MCF 10A (cell line): ENCODE data around the gene KDM4C. TPM values are rescaled to one million over a fixed set of nuclear protein-coding genes. Genes with fewer than 3 reads are reported as not detected.
A peak's percentile ranks its signal among the peaks of the same experiment; 100 is the strongest.

Source experiments
- BruUV-seq: library from RNA; stranded (reverse); fragments of 400-500 nt; replicated peaks from 2 replicates; lab custom pipeline; 2021; lab: Mats Ljungman, UMichigan
- CTCF ChIA-PET: fragments of 300-600 bp; sonication (Branson Sonifier 250); formaldehyde crosslinking; extraction: SDS; loops from one replicate; lab custom pipeline; 2021; ENCODE audit warnings: antibody characterized with exemption, inconsistent platforms; lab: Yijun Ruan, JAX
- POLR2A ChIA-PET: fragments of 300-600, 350-650 bp; sonication (Branson Sonifier 250); formaldehyde crosslinking; extraction: SDS; loops from one replicate; lab custom pipeline; 2020; ENCODE audit warnings: antibody characterized with exemption, inconsistent platforms; lab: Yijun Ruan, JAX
- DNase-seq: peaks from one replicate; pipeline ENCODE4 v3.0.0-alpha.2; 2018; ENCODE audit not compliant: unreplicated experiment
- H3K27ac Mint-ChIP-seq: one replicate; pipeline ENCODE4 v1.8.0; 2022; ENCODE audit warnings: mild to moderate bottlenecking, low read depth, mixed read lengths; ENCODE audit not compliant: unreplicated experiment
- H3K27me3 Mint-ChIP-seq: one replicate; pipeline ENCODE4 v1.8.0; 2022; ENCODE audit warnings: mixed read lengths; ENCODE audit not compliant: insufficient read depth, unreplicated experiment
- H3K36me3 Mint-ChIP-seq: one replicate; pipeline ENCODE4 v1.8.0; 2022; ENCODE audit warnings: mild to moderate bottlenecking, moderate library complexity, mixed read lengths; ENCODE audit not compliant: insufficient read depth, unreplicated experiment
- H3K4me1 Mint-ChIP-seq: one replicate; pipeline ENCODE4 v1.8.0; 2022; ENCODE audit warnings: mixed read lengths; ENCODE audit not compliant: insufficient read depth, unreplicated experiment
- H3K4me3 Mint-ChIP-seq: one replicate; pipeline ENCODE4 v1.8.0; 2022; ENCODE audit warnings: mild to moderate bottlenecking, moderate library complexity, mixed read lengths; ENCODE audit not compliant: unreplicated experiment
- H3K9me3 Mint-ChIP-seq: one replicate; pipeline ENCODE4 v1.8.0; 2022; ENCODE audit warnings: mixed read lengths; ENCODE audit not compliant: unreplicated experiment
- CTCF ChIP-seq: fragments of 200-600 bp; IDR thresholded peaks from one replicate; pipeline ENCODE4 v1.8.0; 2022; ENCODE audit warnings: antibody characterized with exemption, mild to moderate bottlenecking; ENCODE audit not compliant: unreplicated experiment
- intact Hi-C: fragments of 100-400 bp; cut with micrococcal nuclease; formaldehyde crosslinking; loops from 2 replicates; pipeline ENCODE4 v1.14.1; 2022
- total RNA-seq: library from RNA; stranded (reverse); gene quantifications from 2 replicates; pipeline ENCODE4 v1.2.3, GENCODE V29; 2022

KDM4C gene
- total RNA-seq, 1 experiment from 2014 or later = 29.5 TPM

GRCh38 chr9:7097040-7097715 is 339.4 kb downstream of the KDM4C start:
- ChIA-PET POLR2A (no interaction called here), CTCF (interaction anchor here (0.6 to 2.0 kb wide), 4 partner anchors 21 to 581 kb away, joined by 3 to 6 read pairs (median 4); no protein-coding TSS in a partner anchor)
- Mint-ChIP-seq H3K27ac (no peak overlapping the region), H3K4me3 (no peak overlapping the region), H3K36me3 (peaks cover 18% of the 10 kb centered on the region), H3K9me3 (peaks cover 3% of the 10 kb centered on the region), H3K27me3 (no peaks in the 10 kb centered on the region), H3K4me1 (peaks cover 21% of the 10 kb centered on the region)
- BruUV-seq = no TSS peak
- intact Hi-C loops = no loop called here
- DNase-seq = peak; percentile 14
- TF ChIP-seq CTCF = no peak

GRCh38 chr9:7097785-7098752 is 340.3 kb downstream of the KDM4C start:
- Mint-ChIP-seq H3K9me3 (peaks cover 8% of the 10 kb centered on the region), H3K4me3 (no peak overlapping the region), H3K27me3 (no peaks in the 10 kb centered on the region), H3K4me1 (peaks cover 21% of the 10 kb centered on the region), H3K27ac (no peak overlapping the region), H3K36me3 (peaks cover 14% of the 10 kb centered on the region)
- no peak for TF ChIP-seq CTCF
- DNase-seq = peak; percentile 13
- ChIA-PET POLR2A (no interaction called here), CTCF (interaction anchor here (1.4 to 2.0 kb wide), 2 partner anchors 45 to 437 kb away, joined by 4 to 6 read pairs; no protein-coding TSS in a partner anchor)
- intact Hi-C loops = no loop called here
- no TSS peak for BruUV-seq

- peaks cover 25% of the 10 kb centered on the region for H3K36me3 Mint-ChIP-seq
- no peak overlapping the region for H3K4me3 Mint-ChIP-seq
- ChIA-PET CTCF (interaction anchor here (0.6 to 0.7 kb wide), 3 partner anchors 34 to 228 kb away, joined by 3 read pairs; no protein-coding TSS in a partner anchor), POLR2A (no interaction called here)
- no TSS peak for BruUV-seq
- DNase-seq = no peak
- no peak overlapping the region for H3K27ac Mint-ChIP-seq
- peaks cover 5% of the 10 kb centered on the region for H3K4me1 Mint-ChIP-seq
- no peak for TF ChIP-seq CTCF
- intact Hi-C loops = no loop called here
- H3K27me3 Mint-ChIP-seq = no peaks in the 10 kb centered on the region
- H3K9me3 Mint-ChIP-seq = peaks cover 15% of the 10 kb centered on the region
Measured at GRCh38 chr9:7103367-7103766, 345.6 kb downstream of the KDM4C start.

- intact Hi-C loops = no loop called here
- Mint-ChIP-seq H3K4me1 (peaks cover under 1% of the 10 kb centered on the region), H3K36me3 (peaks cover 25% of the 10 kb centered on the region), H3K9me3 (peaks cover 15% of the 10 kb centered on the region), H3K27me3 (no peaks in the 10 kb centered on the region), H3K27ac (no peak overlapping the region), H3K4me3 (no peak overlapping the region)
- POLR2A ChIA-PET = interaction anchor here (1.2 kb wide), 1 partner anchor 14 kb away, joined by 3 read pairs; no protein-coding TSS in a partner anchor
- BruUV-seq = no TSS peak
- peak; percentile 47 for DNase-seq
- TF ChIP-seq CTCF = no peak
- CTCF ChIA-PET = interaction anchor here (0.6 kb wide), 1 partner anchor 228 kb away, joined by 3 read pairs; no protein-coding TSS in a partner anchor
Measured at GRCh38 chr9:7103771-7104170, 346.0 kb downstream of the KDM4C start.
